Stimulated activated CD8-positive, alpha-beta memory T cell treated with anti-CD3 and anti-CD28 coated beads, Interleukin-4, amount 100 ng/mL, for 48 hours (primary cell): ENCODE measurements around the gene KLF3.

Experiments
- DNase-seq: peaks from one replicate; pipeline ENCODE4 v3.0.0-alpha.2; 2020

The KLF3 gene

GRCh38 chr4:38699112-38699511, 35.1 kb downstream of the KLF3 start:
- DNase-seq: no peak

GRCh38 chr4:38703635-38704034, 39.6 kb downstream of the KLF3 start:
- no peak for DNase-seq

GRCh38 chr4:38704622-38705154, 40.7 kb downstream of the KLF3 start:
- no peak for DNase-seq

GRCh38 chr4:38706301-38706700, 42.3 kb downstream of the KLF3 start:
- no peak for DNase-seq

- no peak for DNase-seq
Observed at GRCh38 chr4:38710053-38710452, 46.1 kb downstream of the KLF3 start.

- DNase-seq: no peak
Observed at GRCh38 chr4:38711066-38711465, 47.1 kb downstream of the KLF3 start.

- no peak for DNase-seq
Observed at GRCh38 chr4:38715050-38715449, 51.1 kb downstream of the KLF3 start.

GRCh38 chr4:38716256-38716655, 52.3 kb downstream of the KLF3 start:
- DNase-seq: no peak

- no peak for DNase-seq
Observed at GRCh38 chr4:38717604-38718003, 53.6 kb downstream of the KLF3 start.

GRCh38 chr4:38723114-38723513, 59.1 kb downstream of the KLF3 start:
- DNase-seq: no peak

- DNase-seq: no peak
Observed at GRCh38 chr4:38723726-38724474, 59.9 kb downstream of the KLF3 start.

- DNase-seq: no peak
Observed at GRCh38 chr4:38724475-38724808, 60.4 kb downstream of the KLF3 start.

- DNase-seq: no peak
Observed at GRCh38 chr4:38728631-38729141, 64.7 kb downstream of the KLF3 start.

- DNase-seq: no peak
Observed at GRCh38 chr4:38730493-38730829, 66.5 kb downstream of the KLF3 start.

GRCh38 chr4:38730830-38731646, 67.0 kb downstream of the KLF3 start:
- DNase-seq: peak; percentile 94

GRCh38 chr4:38733663-38734062, 69.7 kb downstream of the KLF3 start:
- DNase-seq: no peak

- DNase-seq: no peak
Observed at GRCh38 chr4:38734446-38734845, 70.4 kb downstream of the KLF3 start.

GRCh38 chr4:38734911-38735310, 70.9 kb downstream of the KLF3 start:
- DNase-seq: no peak

GRCh38 chr4:38735870-38736269, 71.9 kb downstream of the KLF3 start:
- no peak for DNase-seq

GRCh38 chr4:38738940-38739803, 75.2 kb downstream of the KLF3 start:
- DNase-seq: no peak

GRCh38 chr4:38740303-38740702, 76.3 kb downstream of the KLF3 start:
- DNase-seq: no peak

GRCh38 chr4:38743866-38744265, 79.9 kb downstream of the KLF3 start:
- no peak for DNase-seq

GRCh38 chr4:38745881-38746280, 81.9 kb downstream of the KLF3 start:
- no peak for DNase-seq
